K562 (cell line): ENCODE measurements around the gene CDX1. TPM values are rescaled to one million over a fixed set of nuclear protein-coding genes. Genes with fewer than 3 reads are reported as not detected.

Experiments used
- ATAC-seq: fragments of 200-7000 bp; cut with Tn5 transposase; 3 replicates; pipeline ENCODE4 v1.9.1; 2020; ENCODE audit warnings: moderate library complexity
- BruUV-seq: library from RNA; stranded (reverse); fragments of 400-500 nt; replicated peaks from 2 replicates; lab custom pipeline; 2021; lab: Mats Ljungman, UMichigan
- CTCF ChIA-PET: fragments of 300-600 bp; formaldehyde crosslinking; extraction: SDS; loops from one replicate; lab custom pipeline; 2021; ENCODE audit warnings: low intra/inter-chr PET ratio; lab: Yijun Ruan, JAX
- POLR2A ChIA-PET: fragments of 300-600, 350-650 bp; sonication (Branson Sonifier 250); formaldehyde crosslinking; extraction: SDS; loops from one replicate; lab custom pipeline; 2021; ENCODE audit warnings: antibody characterized with exemption, inconsistent platforms; lab: Yijun Ruan, JAX
- DNase-seq, 4 experiments: peaks; one replicate each; pipeline versions ENCODE4 v3.0.0 to v3.0.0-alpha.2; 2011 to 2018; ENCODE audit warnings: low spot score in 3 of 4, mixed read lengths in 3 of 4; ENCODE audit errors: extremely low read depth in 1 of 4
- FAIRE-seq: peaks from 2 replicates; lab custom pipeline; 2011; peaks lifted over from hg19 to GRCh38; lab: Jason Lieb, UNC
- H2AFZ ChIP-seq: 2 replicates; pipeline ENCODE4 v1.6.0; 2011; ENCODE audit warnings: low read depth, low read length, control low read depth, inconsistent platforms
- H3K27ac ChIP-seq: fragments of 200-600 bp; 3 replicates; pipeline ENCODE4 v1.8.0; 2011; ENCODE audit warnings: low read depth, mild to moderate bottlenecking, control low read depth, inconsistent platforms, low read length, moderate library complexity, mixed read lengths; ENCODE audit errors: extremely low read depth
- H3K27me3 ChIP-seq, 2 experiments: fragments of 300-600 bp in 1 of 2; 2 replicates in 1 of 2; 3 replicates in 1 of 2; pipeline versions ENCODE4 v1.6.0 to v1.8.0; 2011; ENCODE audit warnings: inconsistent platforms in 2 of 2, low read length in 2 of 2, mild to moderate bottlenecking in 1 of 2, mixed read lengths in 1 of 2, moderate library complexity in 1 of 2; ENCODE audit not compliant: control insufficient read depth in 2 of 2, insufficient read depth in 2 of 2
- H3K36me3 ChIP-seq: fragments of 300-600 bp; 3 replicates; pipeline ENCODE4 v1.8.0; 2011; ENCODE audit warnings: mild to moderate bottlenecking, low read length, inconsistent platforms; ENCODE audit not compliant: control insufficient read depth, insufficient read depth
- H3K4me1 ChIP-seq, 2 experiments: fragments of 200-600 bp in 1 of 2; replicated peaks in 1 of 2; 2 replicates in 1 of 2; 3 replicates in 1 of 2; pipeline versions ENCODE4 v1.5.1 to v1.8.0; 2011; ENCODE audit warnings: inconsistent platforms in 2 of 2, low read length in 2 of 2, mild to moderate bottlenecking in 1 of 2, mixed read lengths in 1 of 2, moderate library complexity in 1 of 2; ENCODE audit not compliant: control insufficient read depth in 2 of 2, insufficient read depth in 2 of 2
- H3K4me2 ChIP-seq: 2 replicates; pipeline ENCODE4 v1.6.1; 2011; ENCODE audit warnings: low read length, control low read depth, inconsistent platforms, mixed read lengths; ENCODE audit not compliant: insufficient read depth
- H3K4me3 ChIP-seq: fragments of 200-600 bp; sonication (generic), shearing (Covaris generic); 2 replicates; pipeline ENCODE4 v1.5.1; 2016; ENCODE audit warnings: control low read depth, inconsistent platforms
- H3K79me2 ChIP-seq: fragments of 200-600 bp; 3 replicates; pipeline ENCODE4 v1.8.0; 2011; ENCODE audit warnings: low read length, inconsistent platforms; ENCODE audit not compliant: control insufficient read depth, insufficient read depth
- H3K9ac ChIP-seq, 2 experiments: 2 replicates each; pipeline versions ENCODE4 v1.6.0 to v1.6.1; 2011; ENCODE audit warnings: low read depth in 2 of 2, low read length in 2 of 2, control low read depth in 1 of 2, inconsistent platforms in 1 of 2, mild to moderate bottlenecking in 1 of 2, mixed read lengths in 1 of 2; ENCODE audit not compliant: insufficient read depth in 1 of 2
- H3K9me1 ChIP-seq: one replicate; pipeline ENCODE4 v1.6.0; 2011; ENCODE audit warnings: inconsistent platforms, mild to moderate bottlenecking, low read length, moderate library complexity; ENCODE audit not compliant: control insufficient read depth, insufficient read depth
- H3K9me3 ChIP-seq: replicated peaks from 2 replicates; pipeline ENCODE4 v1.5.1; 2011; ENCODE audit warnings: low read depth, low read length, inconsistent platforms; ENCODE audit not compliant: control insufficient read depth, insufficient read depth
- H4K20me1 ChIP-seq: replicated peaks from 2 replicates; pipeline ENCODE4 v1.6.1; 2011; ENCODE audit warnings: low read length, inconsistent platforms, mixed read lengths; ENCODE audit not compliant: control insufficient read depth, insufficient read depth
- DACH1 ChIP-seq: fragments of 450-650 bp; IDR thresholded peaks from 2 replicates; pipeline ENCODE4 v1.6.1; 2018; ENCODE audit not compliant: partially characterized antibody
- FOXP1 ChIP-seq: sonication (generic); formaldehyde crosslinking; IDR thresholded peaks from 2 replicates; pipeline ENCODE4 v1.8.0; 2022; ENCODE audit warnings: mild to moderate bottlenecking, missing genetic modification reagents
- GTF2A2 ChIP-seq: IDR thresholded peaks from 2 replicates; pipeline ENCODE4 v1.6.1; 2016; ENCODE audit warnings: mild to moderate bottlenecking, missing genetic modification characterization, missing compliant biosample characterization
- MEF2A ChIP-seq: IDR thresholded peaks from 2 replicates; pipeline ENCODE4 v1.6.1; 2011; ENCODE audit warnings: low read depth, mild to moderate bottlenecking, low read length, moderate library complexity; ENCODE audit not compliant: control insufficient read depth
- POLR2AphosphoS2 ChIP-seq: IDR thresholded peaks from 2 replicates; pipeline ENCODE4 v1.6.1; 2012; ENCODE audit warnings: low read length, improper control_type of control experiment
- ZEB2 ChIP-seq: fragments of 450-650 bp; IDR thresholded peaks from 2 replicates; pipeline ENCODE4 v1.6.1; 2016
- ZNF146 ChIP-seq: IDR thresholded peaks from one replicate; pipeline ENCODE4 v1.6.1; 2018; ENCODE audit warnings: missing compliant biosample characterization; ENCODE audit not compliant: unreplicated experiment
- ZNF280B ChIP-seq: fragments of 250-450 bp; sonication (Bioruptor Pico); IDR thresholded peaks from 2 replicates; pipeline ENCODE4 v1.5.1; 2021; ENCODE audit warnings: mild to moderate bottlenecking
- ZNF282 ChIP-seq: sonication (generic); formaldehyde crosslinking; IDR thresholded peaks from 2 replicates; pipeline ENCODE4 v1.8.1; 2023; ENCODE audit warnings: missing genetic modification reagents
- ZNF717 ChIP-seq: fragments of 250-450 bp; sonication (Bioruptor Pico); IDR thresholded peaks from 2 replicates; pipeline ENCODE4 v1.5.0; 2021
- WGBS: fragments of 100-300 bp; shearing (Covaris generic); methylation state at CpG from one replicate; pipeline ENCODE4 v1.1.6; 2016; ENCODE audit warnings: low coverage, mixed read lengths; ENCODE audit not compliant: insufficient coverage; ENCODE audit errors: missing lambda C conversion rate; 5-methylcytosine and 5-hydroxymethylcytosine counted together
- in situ Hi-C: fragments of 300-500 bp; cut with MboI; formaldehyde crosslinking; loops from 4 replicates; pipeline ENCODE4 v1.15.0; 2018; ENCODE audit warnings: inconsistent platforms, mixed read lengths
- intact Hi-C: fragments of 100-400 bp; cut with micrococcal nuclease; formaldehyde crosslinking; loops from 2 replicates; pipeline ENCODE4 v1.14.2; 2022
- polyA plus RNA-seq, 8 experiments: library from polyadenylated mRNA; depleted of rRNA in 4 of 8; stranded (reverse) in 5 of 8; unstranded in 3 of 8; fragments of >200 nt; fragmentation: Nextera tagmentation in 2 of 8; fragmentation: Illumina TruSeq in 1 of 8; extraction: Ambion mirVana in 2 of 8; extraction: Trizol in 1 of 8; gene quantifications; 2 replicates each; pipeline versions ENCODE4 v1.2.1 to v1.2.3, GENCODE V29; 2011 to 2014; ENCODE audit warnings: inconsistent platforms in 1 of 8, missing spikeins in 1 of 8
- total RNA-seq, 7 experiments: library from RNA; depleted of rRNA in 6 of 7; stranded (reverse); fragments of >200 nt in 6 of 7; fragmentation: Illumina TruSeq in 2 of 7; extraction: Trizol in 2 of 7; gene quantifications; 2 replicates each; pipeline versions ENCODE4 v1.2.1 to v1.2.3, GENCODE V29; 2011 to 2021; ENCODE audit warnings: low replicate concordance in 1 of 7

The CDX1 gene
- total and polyA plus RNA-seq, 9 of the 15 experiments (the other 6 are each of a cell fraction or from before 2014, with no cell fraction given): 0.06 to 0.16 TPM; not detected in 7

GRCh38 chr5:150154618-150155128, 11.9 kb upstream of the CDX1 start:
- Histone ChIP-seq H2AFZ (no peak overlapping the region), H4K20me1 (peaks cover 7% of the 10 kb centered on the region; the same call in 1 of the 2 replicates), H3K4me1 (peaks cover 6 to 12% of the 10 kb centered on the region in 2 experiments; a peak in 4 of 5 replicates), H3K27ac (no peak overlapping the region), H3K36me3 (no peaks in the 10 kb centered on the region), H3K4me2 (no peak overlapping the region), H3K27me3 (peaks cover 22 to 48% of the 10 kb centered on the region in 2 experiments; a peak in 4 of 5 replicates), H3K9me3 (no peaks in the 10 kb centered on the region), H3K9me1 (no peaks in the 10 kb centered on the region), H3K79me2 (no peaks in the 10 kb centered on the region), H3K9ac (no peak overlapping the region), H3K4me3 (no peak overlapping the region)
- ATAC-seq: no peak
- WGBS: 5% methylated on average over 6 of the region's 7 CpGs
- BruUV-seq: no TSS peak
- intact Hi-C loops: no loop called here
- CTCF ChIA-PET: no interaction called here
- in situ Hi-C loops: no loop called here
- DNase-seq: no peak
- FAIRE-seq: no peak
- POLR2A ChIA-PET: interaction anchor here (0.6 to 1.5 kb wide), 3 partner anchors 60 to 896 kb away, joined by 3 read pairs; no protein-coding TSS in a partner anchor
- TF ChIP-seq ZNF146 (no peak), POLR2AphosphoS2 (no peak), DACH1 (no peak), MEF2A (no peak), ZNF280B (CRISPR knock-in tag) (no peak), ZNF282 (CRISPR knock-in tag) (no peak), GTF2A2 (tag) (no peak), FOXP1 (no peak), ZNF717 (CRISPR knock-in tag) (no peak), ZEB2 (no peak)
